GM18511 (cell line): ENCODE measurements around the gene SLC26A11.
A peak's percentile ranks its signal among the peaks of the same experiment; 100 is the strongest.

ENCODE experiments used
- ATAC-seq: cut with Tn5 transposase; IDR thresholded peaks from one replicate; pipeline ENCODE4 v1.9.1; 2021; ENCODE audit warnings: mild to moderate bottlenecking, moderate library complexity; ENCODE audit not compliant: unreplicated experiment

SLC26A11 gene

GRCh38 chr17:80220054-80220735 is at the start of gene SLC26A11, which contains the start of gene SGSH:
TSS of gene SLC26A11 (plus strand) at chr17:80220427. CDS start at chr17:80221561, 1,134 bp downstream.
TSS of gene SGSH (minus strand) at chr17:80220333. CDS start at chr17:80220313, 20 bp downstream.
- ATAC-seq = peak; percentile 49

- no peak for ATAC-seq
Measured at GRCh38 chr17:80171681-80172080, 48.5 kb upstream of the SLC26A11 start.

- no peak for ATAC-seq
Measured at GRCh38 chr17:80173126-80173525, 47.1 kb upstream of the SLC26A11 start.

- ATAC-seq = no peak
Measured at GRCh38 chr17:80173916-80174315, 46.3 kb upstream of the SLC26A11 start.

GRCh38 chr17:80176757-80177156 is 43.5 kb upstream of the SLC26A11 start:
- ATAC-seq = no peak

GRCh38 chr17:80177986-80178595 is 42.1 kb upstream of the SLC26A11 start:
- no peak for ATAC-seq

- no peak for ATAC-seq
Measured at GRCh38 chr17:80180192-80180591, 40.0 kb upstream of the SLC26A11 start.

GRCh38 chr17:80181431-80181830 is 38.8 kb upstream of the SLC26A11 start:
- no peak for ATAC-seq

GRCh38 chr17:80182118-80182844 is 37.9 kb upstream of the SLC26A11 start:
- no peak for ATAC-seq

- ATAC-seq = no peak
Measured at GRCh38 chr17:80182845-80183223, 37.4 kb upstream of the SLC26A11 start.

- ATAC-seq = no peak
Measured at GRCh38 chr17:80183581-80184422, 36.4 kb upstream of the SLC26A11 start.

GRCh38 chr17:80184423-80184714 is 35.9 kb upstream of the SLC26A11 start:
- no peak for ATAC-seq

- no peak for ATAC-seq
Measured at GRCh38 chr17:80185968-80186367, 34.3 kb upstream of the SLC26A11 start.

- ATAC-seq = no peak
Measured at GRCh38 chr17:80187090-80187489, 33.1 kb upstream of the SLC26A11 start.

GRCh38 chr17:80187515-80187941 is 32.7 kb upstream of the SLC26A11 start:
- ATAC-seq = no peak

GRCh38 chr17:80189611-80190010 is 30.6 kb upstream of the SLC26A11 start:
- no peak for ATAC-seq

GRCh38 chr17:80190716-80191115 is 29.5 kb upstream of the SLC26A11 start:
- no peak for ATAC-seq

- ATAC-seq = no peak
Measured at GRCh38 chr17:80191192-80191591, 29.0 kb upstream of the SLC26A11 start.

- ATAC-seq = no peak
Measured at GRCh38 chr17:80191865-80192661, 28.2 kb upstream of the SLC26A11 start.

- no peak for ATAC-seq
Measured at GRCh38 chr17:80195141-80195540, 25.1 kb upstream of the SLC26A11 start.
